HG02610 (cell line): ENCODE data around the gene KYAT1.
"Not testable (repeated sequence)": the region's sequence is repeated elsewhere in the genome, so short reads cannot be mapped to it uniquely, and the experiment has no call there.

Experiments used
- ATAC-seq: cut with Tn5 transposase; IDR thresholded peaks from one replicate; pipeline ENCODE4 v1.9.1; 2021; ENCODE audit warnings: mild to moderate bottlenecking, moderate library complexity; ENCODE audit not compliant: unreplicated experiment

The KYAT1 gene

GRCh38 chr9:128820665-128821583, 60.8 kb downstream of the KYAT1 start:
- ATAC-seq = no peak

DNA sequence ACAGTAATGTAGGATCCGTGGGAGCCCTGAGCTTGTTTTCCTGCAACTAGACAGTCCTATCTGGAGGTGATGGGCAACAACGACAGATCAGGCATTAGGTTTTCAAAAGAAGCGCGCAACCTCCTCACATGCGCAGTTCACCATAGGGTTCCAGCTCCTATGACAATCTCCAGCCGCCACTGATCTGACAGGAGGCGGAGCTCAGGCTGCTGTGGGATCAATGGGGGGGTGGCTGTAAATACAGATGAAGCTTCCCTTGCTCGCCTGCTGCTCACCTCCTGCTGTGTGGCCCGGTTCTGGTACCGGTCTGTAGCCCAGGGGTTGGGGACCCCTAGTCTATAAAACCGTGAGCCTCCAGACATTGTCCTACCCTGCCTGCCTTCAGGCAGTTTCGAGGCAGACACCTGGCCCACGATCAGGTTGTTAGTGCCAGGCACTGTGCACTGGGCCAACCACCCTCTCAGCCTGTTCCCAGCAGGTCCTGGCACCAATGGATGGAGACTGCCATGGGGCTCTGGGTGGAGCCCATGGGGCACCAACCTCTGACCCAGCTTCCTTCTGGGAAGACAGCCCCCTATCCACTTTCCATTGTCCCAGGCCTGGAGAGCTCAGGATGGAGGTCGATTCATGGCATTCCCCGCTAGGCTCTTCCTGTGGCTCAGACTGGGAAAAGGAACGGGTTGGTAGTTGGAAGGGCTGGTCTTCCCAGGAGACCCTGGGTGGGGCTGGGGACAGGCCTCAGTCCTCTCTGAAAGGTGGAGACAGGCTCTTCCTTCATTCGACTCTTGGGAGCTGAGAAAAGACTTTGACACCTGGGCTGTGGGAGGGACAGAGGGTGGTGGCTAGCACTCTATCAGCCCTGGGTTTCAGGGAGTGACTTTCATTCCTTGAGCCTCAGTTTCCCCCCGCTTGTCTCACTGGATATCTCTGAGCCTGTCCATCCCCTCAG, 61.8 kb downstream of the KYAT1 start:
- no peak for ATAC-seq

GRCh38 chr9:128818839-128819715, 62.7 kb downstream of the KYAT1 start:
- peak; percentile 17 for ATAC-seq

- peak; percentile 82 for ATAC-seq
These were observed 63.5 kb downstream of the KYAT1 start, which contains the start of gene ENDOG for GRCh38 chr9:128818099-128818838. Gene ENDOG, plus strand, starts transcription at chr9:128818500. Its CDS starts 185 bp downstream, at chr9:128818685.

DNA sequence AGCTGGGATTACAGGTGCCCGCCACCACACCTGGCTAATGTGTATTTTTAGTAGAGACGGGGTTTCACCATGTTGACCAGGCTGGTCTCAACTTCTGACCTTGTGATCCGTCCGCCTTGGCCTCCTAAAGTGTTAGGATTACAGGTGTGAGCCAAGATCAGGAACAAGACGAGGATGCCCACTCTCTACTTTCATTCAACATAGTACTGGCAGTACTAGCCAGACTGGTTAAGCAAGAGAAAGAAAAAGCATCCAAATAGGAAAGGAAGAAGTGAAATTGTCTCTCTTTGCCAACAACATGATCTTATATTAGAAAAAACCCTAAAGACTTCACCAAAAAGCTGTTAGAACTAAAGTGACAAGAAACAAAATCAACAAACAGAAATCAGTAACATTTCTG, 70.9 kb downstream of the KYAT1 start:
- no peak for ATAC-seq

GRCh38 chr9:128809831-128810230, 71.9 kb downstream of the KYAT1 start:
- no peak for ATAC-seq

- ATAC-seq = no peak
These were observed 72.6 kb downstream of the KYAT1 start for GRCh38 chr9:128809036-128809599.

DNA sequence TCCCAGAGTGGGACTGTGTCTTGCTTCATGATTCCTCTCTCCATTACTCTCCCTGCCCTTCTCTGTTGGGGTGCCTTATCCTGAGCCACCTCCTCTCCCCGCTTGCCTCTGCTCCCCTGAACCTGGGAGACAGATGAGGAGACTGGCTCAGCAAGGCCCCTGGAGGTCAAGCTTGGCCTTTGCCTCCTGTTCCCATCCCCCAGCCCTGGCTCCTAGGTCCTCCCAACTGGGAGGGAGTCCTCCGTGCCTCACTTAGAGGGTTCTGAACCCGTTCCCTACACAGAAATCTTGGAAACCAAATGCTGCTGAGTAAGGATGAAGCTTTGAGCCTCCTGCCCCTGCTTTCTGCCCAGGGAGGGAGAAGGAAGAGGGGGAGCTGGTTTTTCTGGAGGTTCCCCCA, 73.2 kb downstream of the KYAT1 start:
- no peak for ATAC-seq

- no peak for ATAC-seq
These were observed 73.9 kb downstream of the KYAT1 start for GRCh38 chr9:128807827-128808226.

GRCh38 chr9:128805661-128806060, 76.1 kb downstream of the KYAT1 start:
- ATAC-seq = no peak

DNA sequence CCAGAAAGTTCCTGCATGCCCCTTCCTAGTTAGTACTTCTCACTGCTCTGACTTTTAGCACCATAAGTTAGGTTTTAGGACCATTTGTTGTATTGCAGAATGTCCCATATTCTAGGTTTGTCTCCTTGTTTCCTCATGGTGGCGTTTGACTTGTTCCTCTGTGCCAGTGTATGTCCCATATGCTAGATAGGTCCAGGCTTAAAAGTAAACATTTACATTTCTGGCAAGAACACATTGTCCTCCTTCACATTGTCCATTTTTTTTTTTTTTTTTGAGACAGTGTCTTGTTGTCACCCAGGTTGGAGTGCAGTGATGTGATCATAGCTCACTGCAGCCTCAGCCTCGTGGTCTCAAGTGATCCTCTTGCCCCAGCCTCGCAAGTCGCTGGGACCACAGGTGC, 79.3 kb downstream of the KYAT1 start:
- ATAC-seq = no peak

DNA sequence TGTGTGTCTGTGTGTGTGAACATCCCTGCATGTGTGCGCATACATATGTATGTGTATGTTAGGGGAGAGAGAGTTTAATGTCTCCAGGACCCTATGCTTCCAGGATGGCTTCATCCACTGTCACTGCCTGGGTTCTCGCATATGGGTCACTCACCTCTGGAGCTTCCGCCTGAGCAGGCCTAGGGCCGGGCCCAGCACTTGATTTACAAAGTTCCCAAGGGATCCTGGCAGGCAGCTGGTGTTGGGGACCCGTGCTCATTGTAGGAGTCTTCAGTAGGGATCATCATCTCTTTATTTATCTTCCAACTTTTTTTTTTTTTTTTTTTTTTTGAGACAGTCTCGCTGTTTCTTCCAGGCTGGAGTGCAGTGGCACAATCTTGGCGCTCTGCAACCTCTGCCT, 81.7 kb downstream of the KYAT1 start:
- no peak for ATAC-seq

GRCh38 chr9:128798896-128799295, 82.9 kb downstream of the KYAT1 start:
- no peak for ATAC-seq

- ATAC-seq = not testable (repeated sequence)
These were observed 86.8 kb downstream of the KYAT1 start for GRCh38 chr9:128794961-128795360.

- ATAC-seq = no peak
These were observed 88.6 kb downstream of the KYAT1 start for GRCh38 chr9:128792978-128793686.

- no peak for ATAC-seq
These were observed 89.6 kb downstream of the KYAT1 start for GRCh38 chr9:128792134-128792533.

DNA sequence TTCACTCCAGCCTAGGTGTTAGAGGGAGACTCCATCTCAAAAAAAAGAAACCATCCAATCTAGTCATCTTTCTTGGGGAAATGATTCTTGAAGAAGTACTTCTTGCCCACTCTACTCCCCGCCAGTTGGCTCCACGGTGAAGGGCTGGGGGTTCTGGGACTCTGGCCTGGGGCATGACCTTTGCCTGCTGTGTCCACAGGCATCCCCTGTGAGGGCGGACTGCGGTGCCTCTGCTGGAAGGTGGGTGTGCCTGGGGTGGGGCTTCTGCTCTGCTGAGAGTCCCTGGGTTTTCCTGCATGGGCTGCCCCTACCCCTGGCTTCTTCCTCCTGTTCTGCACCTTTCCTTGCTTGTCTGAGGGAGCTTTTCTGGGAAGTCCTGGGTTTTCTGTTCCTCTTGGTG, 91.2 kb downstream of the KYAT1 start:
- ATAC-seq = no peak

DNA sequence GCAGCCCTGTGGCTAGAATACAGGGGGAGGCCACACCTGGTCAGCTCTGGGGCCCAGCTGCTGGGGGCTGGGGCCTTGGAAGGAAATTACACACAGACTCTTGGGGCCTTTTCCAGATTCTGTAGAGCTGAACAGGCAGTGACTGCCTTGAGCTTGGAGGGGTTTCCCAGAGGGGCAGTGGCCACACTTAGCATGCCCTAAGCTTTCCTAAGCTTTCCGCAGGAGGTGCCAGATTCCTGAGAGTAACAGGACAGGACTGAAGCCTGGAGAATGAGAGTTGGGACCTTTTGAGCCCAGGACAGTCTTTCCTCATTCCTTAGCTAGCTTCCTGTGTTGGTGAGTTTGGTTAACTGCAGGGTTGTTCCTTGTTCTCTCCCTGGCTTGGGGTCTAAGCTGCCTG, 93.3 kb downstream of the KYAT1 start:
- no peak for ATAC-seq

DNA sequence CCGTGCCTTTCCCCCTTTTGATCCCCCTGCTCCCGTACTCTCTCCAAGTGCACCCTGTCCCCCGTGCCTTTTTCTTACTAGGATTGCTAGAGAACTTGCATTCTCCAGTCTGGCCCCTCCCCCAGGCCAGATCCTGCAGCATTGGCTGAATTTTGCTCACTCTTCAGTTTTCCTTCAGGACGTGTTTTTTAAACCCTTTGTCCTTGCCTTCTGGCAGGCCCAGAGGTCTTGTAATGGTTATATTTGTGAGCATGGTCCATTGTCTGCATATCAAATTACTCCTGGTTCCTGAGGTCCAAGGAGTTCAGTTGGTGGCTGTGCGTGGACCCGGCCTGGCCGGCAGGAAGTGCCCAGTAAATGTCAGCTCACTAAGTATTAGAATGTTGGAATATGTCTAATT, 94.1 kb downstream of the KYAT1 start:
- no peak for ATAC-seq
